ENCODE data around the gene DNAJB14. TPM values are rescaled to one million over a fixed set of nuclear protein-coding genes. Genes with fewer than 3 reads are reported as not detected.

Gene DNAJB14
- total and polyA plus RNA-seq, 2 of the 4 experiments (the other 2 are of a cell fraction), result 12.9 to 15.6 TPM

- Histone ChIP-seq H4K5ac (ENCODE audit: low read depth, low read length) (peak overlapping the region; percentile 99), H2AK5ac (ENCODE audit: low read depth, low read length) (no peak overlapping the region), H3K27ac (ENCODE audit: insufficient read depth, low read length) (peak overlapping the region; percentile 75; the same call in 1 of the 2 replicates), H2BK20ac (ENCODE audit: low read depth, low read length) (no peak overlapping the region), H3K4me1 (ENCODE audit: control insufficient read depth, insufficient read depth, low read length) (peaks cover 4% of the 10 kb centered on the region), H3K14ac (replicated peaks; ENCODE audit: low read depth, low read length) (no peak overlapping the region), H2BK120ac (ENCODE audit: low read depth, low read length) (no peak overlapping the region), H3K18ac (ENCODE audit: low read depth, low read length) (no peak overlapping the region), H2BK5ac (ENCODE audit: low read depth, low read length, poor library complexity, severe bottlenecking) (no peak overlapping the region), H3K4ac (ENCODE audit: low read depth, low read length) (peak overlapping the region; percentile 61), H3K4me2 (ENCODE audit: low read depth, low read length) (peak overlapping the region; percentile 100), H2BK15ac (ENCODE audit: low read depth, low read length) (no peak overlapping the region), H3K9ac (ENCODE audit: low read depth, low read length) (peak overlapping the region; percentile 90), H4K8ac (ENCODE audit: low read depth in 2 of 2, low read length in 2 of 2) (peak overlapping the region; percentile 83 to 94), H3K4me3 (ENCODE audit: insufficient read depth, low read depth, low read length) (peak overlapping the region; percentile 99; the same call in 1 of the 2 replicates), H2AK9ac (replicated peaks; ENCODE audit: low read depth, low read length, poor library complexity) (no peak overlapping the region), H3K9me3 (ENCODE audit: control insufficient read depth, insufficient read depth, low read length) (no peaks in the 10 kb centered on the region), H3K27me3 (ENCODE audit: control insufficient read depth, insufficient read depth, low read length) (no peaks in the 10 kb centered on the region), H3K79me1 (ENCODE audit: low read depth in 1 of 2, low read length in 2 of 2) (peaks cover 4 to 21% of the 10 kb centered on the region in 2 experiments), H4K91ac (ENCODE audit: insufficient read depth, low read depth, low read length) (peak overlapping the region; percentile 74), H3K9me1 (ENCODE audit: insufficient read depth, low read length) (no peaks in the 10 kb centered on the region), H3K36me3 (ENCODE audit: control insufficient read depth, insufficient read depth, low read length) (no peaks in the 10 kb centered on the region; the same call in 1 of the 2 replicates), H2AFZ (replicated peaks; ENCODE audit: low read length, poor library complexity) (no peak overlapping the region), H4K20me1 (ENCODE audit: insufficient read depth, low read length) (no peaks in the 10 kb centered on the region; the same call in 1 of the 2 replicates), H3K23ac (ENCODE audit: low read depth, low read length) (no peak overlapping the region), H3K56ac (ENCODE audit: extremely low read depth, insufficient read depth, low read length) (no peak overlapping the region)
- ATAC-seq (ENCODE audit: low read depth) (no peak), DNase-seq (no peak)
- intact Hi-C loops (cut with micrococcal nuclease) (loop anchor here (2.0 to 5.0 kb wide), 3 partner anchors 54 to 332 kb away; no protein-coding TSS in a partner anchor), dilution Hi-C loops (cut with HindIII; ENCODE audit: low sequenced_read_pairs, unreplicated experiment) (no loop called here), in situ Hi-C loops (cut with MboI; ENCODE audit: low sequenced_read_pairs) (no loop called here)
- ChIA-PET POLR2A (ENCODE audit: unreplicated experiment) (interaction anchor here (1.2 kb wide), 1 partner anchor 52 kb away, joined by 3 read pairs; the partner anchor contains the start of gene DNAJB14), CTCF (no interaction called here)
- no peak for TF ChIP-seq POLR2A (IDR thresholded peaks at IDR 0.05; ENCODE audit: low read depth, low read length)
- no peak for TF ChIP-seq CEBPB (IDR thresholded peaks at IDR 0.05; ENCODE audit: low read depth, low read length)
- no peak for TF ChIP-seq RFX5 (IDR thresholded peaks at IDR 0.05; ENCODE audit: low read depth, low read length)
- no peak for TF ChIP-seq RCOR1 (IDR thresholded peaks at IDR 0.05; ENCODE audit: insufficient replicate concordance, low read length)
- BruUV-seq (replicated peaks), result no TSS peak
- 100% methylated on average over 1 of the region's 16 CpGs; no CpG with 5 or more reads in 1 of the 2 experiments for WGBS, 2 experiments (ENCODE audit: extremely low coverage in 2 of 2, insufficient read length in 1 of 2)
Measured at GRCh38 chr4:99894998-99895397, 51.4 kb downstream of the DNAJB14 start.
